ENCODE measurements around the gene RIMBP2.

GRCh38 chr12:130671556-130671955, 44.5 kb downstream of the RIMBP2 start:
- TF ChIP-seq POLR2A (IDR thresholded peaks at IDR 0.05) (no peak), POLR2AphosphoS5 (IDR thresholded peaks at IDR 0.05; ENCODE audit: insufficient read depth in 1 of 2, low read depth in 1 of 2) (no peak), CTCF (IDR thresholded peaks at IDR 0.05) (no peak)

Measured in vagina (tissue), 2 donors.